GM12878 (cell line): Measurements from ENCODE around the gene LILRB3. TPM values are rescaled to one million over a fixed set of nuclear protein-coding genes. Genes with fewer than 3 reads are reported as not detected.

Source experiments
- ATAC-seq: fragments of 200-7000 bp; cut with Tn5 transposase; 3 replicates; pipeline ENCODE4 v1.9.1; 2020; ENCODE audit warnings: mild to moderate bottlenecking, moderate library complexity
- BruUV-seq: library from RNA; stranded (reverse); fragments of 400-500 nt; replicated peaks from 2 replicates; lab custom pipeline; 2021; lab: Mats Ljungman, UMichigan
- CTCF ChIA-PET: fragments of 300-600 bp; sonication (Branson Sonifier 250); formaldehyde crosslinking; extraction: SDS; loops from one replicate; lab custom pipeline; 2021; ENCODE audit warnings: inconsistent platforms; lab: Yijun Ruan, JAX
- POLR2A ChIA-PET: fragments of 350-600 bp; formaldehyde crosslinking; extraction: SDS; loops from one replicate; lab custom pipeline; 2021; ENCODE audit warnings: inconsistent platforms; lab: Charles Lee
- RAD21 ChIA-PET: fragments of 300-600 bp; sonication (Branson Sonifier 250); formaldehyde crosslinking; loops from one replicate; lab custom pipeline; 2023; ENCODE audit warnings: antibody characterized with exemption; ENCODE audit not compliant: unreplicated experiment; lab: Charles Lee
- SMC1A ChIA-PET: fragments of 300-600 bp; sonication (Branson Sonifier 250); formaldehyde crosslinking; loops from one replicate; lab custom pipeline; 2023; ENCODE audit not compliant: unreplicated experiment, uncharacterized antibody; lab: Charles Lee
- DNase-seq: peaks from one replicate; pipeline ENCODE4 v3.0.0-alpha.2; 2011; ENCODE audit warnings: low read depth, low spot score
- FAIRE-seq: peaks from 3 replicates; lab custom pipeline; 2011; peaks lifted over from hg19 to GRCh38; lab: Jason Lieb, UNC
- H2AFZ ChIP-seq: 2 replicates; pipeline ENCODE4 v1.6.0; 2011; ENCODE audit warnings: low read depth, low read length, control low read depth; ENCODE audit not compliant: control insufficient read depth
- H3K27ac ChIP-seq: 2 replicates; pipeline ENCODE4 v1.5.1; 2011; ENCODE audit warnings: control low read depth; ENCODE audit not compliant: control insufficient read depth, insufficient read depth
- H3K27me3 ChIP-seq, 2 experiments: replicated peaks in 1 of 2; 2 replicates each; pipeline versions ENCODE4 v1.6.0 to v1.6.1; 2011; ENCODE audit warnings: low read length in 1 of 2; ENCODE audit not compliant: control insufficient read depth in 2 of 2, insufficient read depth in 2 of 2
- H3K36me3 ChIP-seq, 2 experiments: 2 replicates each; pipeline ENCODE4 v1.5.1; 2011; ENCODE audit warnings: low read length in 1 of 2; ENCODE audit not compliant: control insufficient read depth in 2 of 2, insufficient read depth in 2 of 2
- H3K4me1 ChIP-seq: 2 replicates; pipeline ENCODE4 v1.6.1; 2011; ENCODE audit warnings: mild to moderate bottlenecking, low read length, moderate library complexity, mixed read lengths; ENCODE audit not compliant: control insufficient read depth, insufficient read depth
- H3K4me2 ChIP-seq: 2 replicates; pipeline ENCODE4 v1.6.0; 2011; ENCODE audit warnings: control low read depth; ENCODE audit not compliant: control insufficient read depth, insufficient read depth
- H3K4me3 ChIP-seq: fragments of 200-600 bp; sonication (generic); 2 replicates; pipeline ENCODE4 v1.5.1; 2016
- H3K79me2 ChIP-seq: 2 replicates; pipeline ENCODE4 v1.6.0; 2011; ENCODE audit warnings: low read length; ENCODE audit not compliant: control insufficient read depth, insufficient read depth
- H3K9ac ChIP-seq: 2 replicates; pipeline ENCODE4 v1.8.0; 2011; ENCODE audit warnings: low read length, control low read depth, mixed read lengths; ENCODE audit not compliant: control insufficient read depth, insufficient read depth
- H3K9me3 ChIP-seq: replicated peaks from 3 replicates; pipeline ENCODE4 v1.5.1; 2011; ENCODE audit warnings: mild to moderate bottlenecking, low read length; ENCODE audit not compliant: control insufficient read depth, insufficient read depth
- H4K20me1 ChIP-seq: 2 replicates; pipeline ENCODE4 v1.6.0; 2011; ENCODE audit not compliant: control insufficient read depth, insufficient read depth
- EED ChIP-seq: sonication (generic); IDR thresholded peaks from 2 replicates; pipeline ENCODE4 v1.6.1; 2016; ENCODE audit warnings: antibody characterized with exemption, low read depth
- ETV6 ChIP-seq, 2 experiments: fragments of 450-650 bp in 1 of 2; IDR thresholded peaks in 1 of 2; conservative IDR thresholded peaks in 1 of 2; 2 replicates each; pipeline ENCODE4 v1.6.1; 2014; ENCODE audit warnings: antibody characterized with exemption in 1 of 2, borderline replicate concordance in 1 of 2, low read depth in 1 of 2, mild to moderate bottlenecking in 1 of 2, moderate library complexity in 1 of 2
- IKZF1 ChIP-seq: fragments of 450-650 bp; conservative IDR thresholded peaks from 2 replicates; pipeline ENCODE4 v1.6.1; 2017; ENCODE audit warnings: antibody characterized with exemption, mild to moderate bottlenecking
- MYC ChIP-seq: IDR thresholded peaks from 2 replicates; pipeline ENCODE4 v1.6.1; 2011; ENCODE audit warnings: mild to moderate bottlenecking, low read length, moderate library complexity, inconsistent platforms; ENCODE audit not compliant: insufficient read depth, insufficient replicate concordance, insufficient read length, severe bottlenecking
- RUNX3 ChIP-seq: IDR thresholded peaks from 2 replicates; pipeline ENCODE4 v1.6.1; 2012; ENCODE audit warnings: low read length, inconsistent platforms
- SPI1 ChIP-seq: IDR thresholded peaks from 2 replicates; pipeline ENCODE4 v1.6.1; 2011; ENCODE audit warnings: low read depth, mild to moderate bottlenecking, low read length, moderate library complexity, borderline replicate concordance; ENCODE audit not compliant: insufficient read depth
- ZZZ3 ChIP-seq: IDR thresholded peaks from 2 replicates; pipeline ENCODE4 v1.6.1; 2011; ENCODE audit warnings: low read depth; ENCODE audit not compliant: control insufficient read depth, insufficient read length
- WGBS: methylation state at CpG from one replicate; pipeline ENCODE4 v1.1.6; 2016; ENCODE audit warnings: low lambda C conversion rate; ENCODE audit not compliant: insufficient replicate concordance, insufficient coverage; ENCODE audit errors: missing lambda C conversion rate; 5-methylcytosine and 5-hydroxymethylcytosine counted together
- in situ Hi-C: fragments of 300-500 bp; cut with MboI; formaldehyde crosslinking; loops from 9 replicates; pipeline ENCODE4 v1.14.3; 2018; ENCODE audit warnings: mixed read lengths
- intact Hi-C: fragments of 100-400 bp; cut with micrococcal nuclease; formaldehyde crosslinking; loops from one replicate; pipeline ENCODE4 v1.14.2; 2022; ENCODE audit not compliant: unreplicated experiment
- polyA plus RNA-seq, 11 experiments: library from polyadenylated mRNA; depleted of rRNA in 4 of 11; unstranded in 6 of 11; stranded (reverse) in 5 of 11; fragments of >200 nt; fragmentation: Nextera tagmentation in 4 of 11; fragmentation: Illumina TruSeq in 1 of 11; extraction: Ambion mirVana in 4 of 11; extraction: Trizol in 1 of 11; gene quantifications; 1 replicate in 1 of 11; 2 replicates in 10 of 11; pipeline versions ENCODE4 v1.2.1 to v1.2.3, GENCODE V29; 2011 to 2016; ENCODE audit warnings: inconsistent platforms in 2 of 11, missing spikeins in 2 of 11, low read depth in 1 of 11
- total RNA-seq, 4 experiments: library from RNA; depleted of rRNA in 3 of 4; stranded (reverse); fragments of >200 nt in 3 of 4; fragmentation: Illumina TruSeq in 1 of 4; extraction: Trizol in 1 of 4; gene quantifications; 2 replicates each; pipeline versions ENCODE4 v1.2.1 to v1.2.3, GENCODE V29; 2013 to 2021

LILRB3 gene
- total and polyA plus RNA-seq, 10 of the 15 experiments (the other 5 are each of a cell fraction or from before 2014, with no cell fraction given), result 0.04 to 1.1 (median 0.18) TPM; not detected in 1

GRCh38 chr19:54248016-54248601, 25.3 kb upstream of the LILRB3 start:
- ChIA-PET CTCF (no interaction called here), SMC1A (no interaction called here), POLR2A (no interaction called here), RAD21 (no interaction called here)
- H3K9ac ChIP-seq, result no peak overlapping the region
- no peaks in the 10 kb centered on the region for H3K79me2 ChIP-seq
- H3K36me3 ChIP-seq, result no peaks in the 10 kb centered on the region
- H3K4me3 ChIP-seq, result no peak overlapping the region
- intact Hi-C loops (no loop called here), in situ Hi-C loops (no loop called here)
- H4K20me1 ChIP-seq, result no peaks in the 10 kb centered on the region
- ATAC-seq (peak; percentile 25), DNase-seq (no peak), FAIRE-seq (no peak)
- 38% methylated on average over 8 of the region's 8 CpGs for WGBS
- no peak overlapping the region for H3K4me2 ChIP-seq
- H3K27ac ChIP-seq, result no peak overlapping the region
- H3K27me3 ChIP-seq, result peaks cover 0 to 2% of the 10 kb centered on the region in 2 experiments; a peak in 1 of 4 replicates
- no peak overlapping the region for H2AFZ ChIP-seq
- BruUV-seq, result no TSS peak
- H3K4me1 ChIP-seq, result no peaks in the 10 kb centered on the region; the same call in 1 of the 2 replicates
- no peaks in the 10 kb centered on the region for H3K9me3 ChIP-seq
- TF ChIP-seq SPI1 (peak; percentile 25; the same call in 1 of the 2 replicates), RUNX3 (0 out of 2 replicates have a peak, but pooled peaks have one; percentile 12), ETV6 (conservative IDR thresholded peaks at IDR 0.05 in 1 of 2, IDR thresholded peaks at IDR 0.05 in 1 of 2; ENCODE audit: borderline replicate concordance in 1 of 2, low read depth in 1 of 2) (peak in 1 of 2 experiments; percentile 89; a peak in 2 of 4 replicates), MYC (no peak), ZZZ3 (no peak), EED (peak; percentile 54; the same call in 1 of the 2 replicates), IKZF1 (0 out of 2 replicates have a peak, but pooled peaks have one; percentile 38)
